ENCODE results near the gene SLC46A3. TPM values are rescaled to one million over a fixed set of nuclear protein-coding genes. Genes with fewer than 3 reads are reported as not detected.
A peak's percentile ranks its signal among the peaks of the same experiment; 100 is the strongest.

Gene SLC46A3
- total and polyA plus RNA-seq, 10 of the 15 experiments (the other 5 are each of a cell fraction or from before 2014, with no cell fraction given): 2.9 to 15.6 (median 9.4) TPM

DNA sequence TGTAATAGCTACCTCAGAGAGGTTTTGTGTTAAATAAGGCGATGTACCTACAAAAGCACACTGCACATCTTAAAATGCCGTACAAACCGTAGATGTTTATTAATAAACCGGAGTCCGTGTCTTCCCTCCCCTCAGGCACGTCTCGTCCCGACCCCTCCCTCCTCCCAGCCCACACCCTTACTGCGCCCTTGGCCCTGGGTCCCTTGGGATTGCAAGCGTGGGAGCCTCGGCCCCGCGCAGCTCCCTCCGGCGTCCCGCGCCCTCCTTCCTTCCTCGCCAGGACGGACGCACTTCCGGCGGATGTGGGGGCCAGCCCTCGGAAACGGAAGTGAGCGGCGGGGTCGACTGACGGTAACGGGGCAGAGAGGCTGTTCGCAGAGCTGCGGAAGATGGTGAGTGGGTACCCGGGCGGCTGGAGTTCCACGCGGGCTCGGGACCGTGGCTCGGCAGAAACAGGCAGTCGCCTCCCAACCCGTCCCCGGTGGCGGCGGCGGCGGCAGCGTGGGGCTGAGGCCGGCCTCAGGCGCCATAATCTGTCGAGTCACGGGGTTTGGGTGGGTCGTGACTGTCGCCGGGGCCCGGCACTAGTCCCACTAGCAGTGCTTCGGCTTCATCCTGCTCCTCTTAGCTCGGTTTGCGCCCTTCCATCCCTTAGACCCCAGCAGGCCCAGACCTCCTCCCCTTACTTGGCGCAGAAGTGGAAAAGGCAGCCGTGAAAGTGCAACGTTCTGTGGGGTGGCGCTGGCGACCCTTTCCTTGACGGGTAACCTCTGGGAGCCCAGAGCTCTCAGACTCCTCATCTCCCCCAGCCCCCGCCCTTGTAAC is 59.8 kb downstream of the SLC46A3 start, which contains the start of gene POMP (continued):
- TF ChIP-seq ZBTB40 (IDR thresholded peaks at IDR 0.05; ENCODE audit: borderline replicate concordance): peak; percentile 97
- peak; percentile 77; the same call in 1 of the 2 replicates for TF ChIP-seq RELB (IDR thresholded peaks at IDR 0.05; ENCODE audit: low read depth)
- TF ChIP-seq TARDBP (IDR thresholded peaks at IDR 0.05; ENCODE audit: borderline replicate concordance): 0 out of 2 replicates have a peak, but pooled peaks have one; percentile 44
- peak; percentile 88; the same call in 1 of the 2 replicates for TF ChIP-seq POLR2AphosphoS2 (IDR thresholded peaks at IDR 0.05; ENCODE audit: low read depth, low read length)
- peak; percentile 76 for TF ChIP-seq CBFB (IDR thresholded peaks at IDR 0.05; ENCODE audit: low read depth)
- TF ChIP-seq STAT3 (IDR thresholded peaks at IDR 0.05; ENCODE audit: low read depth, low read length): no peak
- TF ChIP-seq, protein P1, sequence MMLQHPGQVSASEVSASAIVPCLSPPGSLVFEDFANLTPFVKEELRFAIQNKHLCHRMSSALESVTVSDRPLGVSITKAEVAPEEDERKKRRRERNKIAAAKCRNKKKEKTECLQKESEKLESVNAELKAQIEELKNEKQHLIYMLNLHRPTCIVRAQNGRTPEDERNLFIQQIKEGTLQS (IDR thresholded peaks at IDR 0.05; ENCODE audit: borderline replicate concordance, extremely low read depth, low read depth, low read length): no peak
- TF ChIP-seq, protein P2, sequence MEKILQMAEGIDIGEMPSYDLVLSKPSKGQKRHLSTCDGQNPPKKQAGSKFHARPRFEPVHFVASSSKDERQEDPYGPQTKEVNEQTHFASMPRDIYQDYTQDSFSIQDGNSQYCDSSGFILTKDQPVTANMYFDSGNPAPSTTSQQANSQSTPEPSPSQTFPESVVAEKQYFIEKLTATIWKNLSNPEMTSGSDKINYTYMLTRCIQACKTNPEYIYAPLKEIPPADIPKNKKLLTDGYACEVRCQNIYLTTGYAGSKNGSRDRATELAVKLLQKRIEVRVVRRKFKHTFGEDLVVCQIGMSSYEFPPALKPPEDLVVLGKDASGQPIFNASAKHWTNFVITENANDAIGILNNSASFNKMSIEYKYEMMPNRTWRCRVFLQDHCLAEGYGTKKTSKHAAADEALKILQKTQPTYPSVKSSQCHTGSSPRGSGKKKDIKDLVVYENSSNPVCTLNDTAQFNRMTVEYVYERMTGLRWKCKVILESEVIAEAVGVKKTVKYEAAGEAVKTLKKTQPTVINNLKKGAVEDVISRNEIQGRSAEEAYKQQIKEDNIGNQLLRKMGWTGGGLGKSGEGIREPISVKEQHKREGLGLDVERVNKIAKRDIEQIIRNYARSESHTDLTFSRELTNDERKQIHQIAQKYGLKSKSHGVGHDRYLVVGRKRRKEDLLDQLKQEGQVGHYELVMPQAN (conservative IDR thresholded peaks at IDR 0.05): peak; percentile 87
- TF ChIP-seq SUPT20H (IDR thresholded peaks at IDR 0.05; ENCODE audit: borderline replicate concordance, control insufficient read depth, low read depth, low read length): no peak
- TF ChIP-seq RCOR1 (conservative IDR thresholded peaks at IDR 0.05; ENCODE audit: low read depth, low read length): peak; percentile 71; the same call in 1 of the 2 replicates
- TF ChIP-seq IRF4 (IDR thresholded peaks at IDR 0.05; ENCODE audit: low read depth, low read length): peak; percentile 60
- peak; percentile 93; the same call in 1 of the 2 replicates for TF ChIP-seq LARP7 (IDR thresholded peaks at IDR 0.05)
- TF ChIP-seq JUNB (IDR thresholded peaks at IDR 0.05): no peak; the same call in 1 of the 2 replicates
- peak; percentile 91 to 93 for TF ChIP-seq IKZF2 (IDR thresholded peaks at IDR 0.05)
- no peak for TF ChIP-seq STAT1 (conservative IDR thresholded peaks at IDR 0.05)
- TF ChIP-seq ZNF207 (IDR thresholded peaks at IDR 0.05; ENCODE audit: borderline replicate concordance): 0 out of 2 replicates have a peak, but pooled peaks have one; percentile 29
- peak; percentile 56 for TF ChIP-seq ZBED1 (IDR thresholded peaks at IDR 0.05; ENCODE audit: borderline replicate concordance)
- peak; percentile 65 for TF ChIP-seq MAX (IDR thresholded peaks at IDR 0.05; ENCODE audit: low read depth, low read length)
- no peak for TF ChIP-seq MXI1 (IDR thresholded peaks at IDR 0.05; ENCODE audit: low read depth, low read length)
- TF ChIP-seq RELA (IDR thresholded peaks at IDR 0.05; ENCODE audit: borderline replicate concordance, partially characterized antibody): peak; percentile 82

Data from GM12878 (cell line).